Mucosa of stomach (tissue), 1 donor: ENCODE results near the gene TNFRSF11A.

Source experiments
- H3K27me3 ChIP-seq: one replicate; pipeline ENCODE4 v1.7.0; 2013; ENCODE audit warnings: mild to moderate bottlenecking, low read length; ENCODE audit not compliant: control insufficient read depth, insufficient read depth
- H3K36me3 ChIP-seq: one replicate; pipeline ENCODE4 v1.7.0; 2013; ENCODE audit warnings: low read length; ENCODE audit not compliant: control insufficient read depth, insufficient read depth
- H3K4me1 ChIP-seq: one replicate; pipeline ENCODE4 v1.7.0; 2013; ENCODE audit warnings: mild to moderate bottlenecking, low read length; ENCODE audit not compliant: control insufficient read depth, insufficient read depth
- H3K4me3 ChIP-seq: one replicate; pipeline ENCODE4 v1.7.0; 2013; ENCODE audit warnings: low read length
- H3K9ac ChIP-seq: one replicate; pipeline ENCODE4 v1.7.0; 2013; ENCODE audit warnings: mild to moderate bottlenecking, low read length, moderate library complexity
- H3K9me3 ChIP-seq: one replicate; pipeline ENCODE4 v1.7.0; 2013; ENCODE audit warnings: mild to moderate bottlenecking, low read length, moderate library complexity; ENCODE audit not compliant: control insufficient read depth
- donor health status: Pancreatic carcinoma.

Gene TNFRSF11A

DNA sequence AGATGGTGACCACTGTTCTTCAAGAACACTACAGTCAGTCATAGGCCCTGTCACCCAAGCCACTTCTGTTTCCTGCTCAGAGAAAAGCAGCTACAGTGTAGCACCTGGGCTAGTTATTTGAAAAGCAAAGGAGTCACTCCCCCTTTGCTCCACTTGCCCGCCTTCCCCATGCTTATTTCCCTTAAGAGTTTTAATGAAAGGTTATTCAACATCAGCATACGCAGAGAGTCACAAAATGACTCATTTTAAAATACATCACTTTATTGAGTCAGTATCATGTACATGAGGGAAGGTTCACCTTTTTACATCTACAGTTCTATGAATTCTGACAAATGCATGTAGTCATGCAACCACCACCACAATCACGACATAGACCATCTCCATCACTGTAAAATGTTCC is 71.3 kb downstream of the TNFRSF11A start:
- no peaks in the 10 kb centered on the region for H3K9me3 ChIP-seq
- no peak overlapping the region for H3K9ac ChIP-seq
- no peaks in the 10 kb centered on the region for H3K36me3 ChIP-seq
- H3K4me3 ChIP-seq, result no peak overlapping the region
- peaks cover 11% of the 10 kb centered on the region for H3K4me1 ChIP-seq
- H3K27me3 ChIP-seq, result no peaks in the 10 kb centered on the region

- H3K27me3 ChIP-seq, result no peaks in the 10 kb centered on the region
- no peaks in the 10 kb centered on the region for H3K9me3 ChIP-seq
- H3K36me3 ChIP-seq, result no peaks in the 10 kb centered on the region
- peaks cover 11% of the 10 kb centered on the region for H3K4me1 ChIP-seq
- H3K9ac ChIP-seq, result no peak overlapping the region
- no peak overlapping the region for H3K4me3 ChIP-seq
These were observed 71.9 kb downstream of the TNFRSF11A start for GRCh38 chr18:62396967-62397366.

DNA sequence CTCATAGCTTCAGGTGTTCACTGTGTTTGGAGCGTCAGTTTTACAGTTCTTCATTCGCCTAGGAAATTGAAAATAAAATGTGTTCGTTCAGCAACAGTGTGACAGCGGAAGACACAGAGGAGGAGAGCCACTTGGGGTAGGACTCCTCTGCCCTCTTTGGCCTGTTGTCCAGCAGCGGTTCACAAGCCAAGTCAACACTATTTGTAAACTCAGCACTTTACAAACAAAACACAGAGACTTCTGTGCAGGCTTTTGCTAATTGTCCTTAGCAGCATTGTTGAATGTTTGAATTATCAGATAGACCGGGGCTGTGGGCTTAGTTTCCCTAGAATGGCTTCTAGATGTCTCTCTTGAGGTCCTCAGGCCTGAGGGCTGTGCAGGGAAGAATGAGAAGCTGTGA is 73.2 kb downstream of the TNFRSF11A start:
- Histone ChIP-seq H3K9ac (no peak overlapping the region), H3K9me3 (no peaks in the 10 kb centered on the region), H3K36me3 (no peaks in the 10 kb centered on the region), H3K4me1 (peaks cover 20% of the 10 kb centered on the region), H3K27me3 (no peaks in the 10 kb centered on the region), H3K4me3 (no peak overlapping the region)

GRCh38 chr18:62399276-62399675 is 74.2 kb downstream of the TNFRSF11A start:
- no peak overlapping the region for H3K4me3 ChIP-seq
- H3K36me3 ChIP-seq, result no peaks in the 10 kb centered on the region
- no peaks in the 10 kb centered on the region for H3K9me3 ChIP-seq
- peaks cover 20% of the 10 kb centered on the region for H3K4me1 ChIP-seq
- no peaks in the 10 kb centered on the region for H3K27me3 ChIP-seq
- no peak overlapping the region for H3K9ac ChIP-seq

GRCh38 chr18:62399781-62400308 is 74.7 kb downstream of the TNFRSF11A start:
- Histone ChIP-seq H3K27me3 (no peaks in the 10 kb centered on the region), H3K4me1 (peaks cover 20% of the 10 kb centered on the region), H3K4me3 (no peak overlapping the region), H3K9me3 (no peaks in the 10 kb centered on the region), H3K36me3 (no peaks in the 10 kb centered on the region), H3K9ac (no peak overlapping the region)

- no peaks in the 10 kb centered on the region for H3K9me3 ChIP-seq
- H3K27me3 ChIP-seq, result no peaks in the 10 kb centered on the region
- peaks cover 20% of the 10 kb centered on the region for H3K4me1 ChIP-seq
- H3K36me3 ChIP-seq, result no peaks in the 10 kb centered on the region
- H3K9ac ChIP-seq, result no peak overlapping the region
- H3K4me3 ChIP-seq, result no peak overlapping the region
These were observed 75.8 kb downstream of the TNFRSF11A start for GRCh38 chr18:62400916-62401315.

DNA sequence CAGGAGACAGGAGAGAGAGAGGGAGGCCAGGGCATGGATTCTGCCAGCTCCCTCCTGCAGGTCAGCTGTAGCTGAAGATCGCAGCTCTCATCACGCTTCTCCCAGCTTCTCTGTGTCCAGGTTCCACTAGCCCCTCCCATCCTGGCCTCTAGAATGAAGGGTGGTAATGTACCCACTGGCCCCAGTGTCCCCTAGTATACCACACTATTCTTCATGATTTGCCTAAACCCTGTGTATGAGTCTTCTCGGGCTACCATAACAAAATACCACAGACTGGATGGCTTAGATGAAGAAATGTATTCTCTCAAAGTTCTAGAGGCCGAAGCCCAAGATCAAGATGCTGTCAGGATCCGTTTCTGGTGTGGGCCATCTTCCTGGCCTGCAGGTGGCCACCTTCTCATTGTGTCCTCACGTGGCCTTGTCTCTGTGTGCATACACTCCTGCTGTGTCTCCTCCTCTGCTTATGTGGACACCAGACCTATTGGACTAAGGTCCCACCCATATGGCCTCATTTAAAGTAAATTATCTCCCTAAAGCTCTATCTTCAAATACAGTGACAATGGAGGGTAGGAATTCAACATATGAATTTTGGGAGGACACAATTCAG is 77.3 kb downstream of the TNFRSF11A start:
- no peak overlapping the region for H3K9ac ChIP-seq
- H3K4me3 ChIP-seq, result no peak overlapping the region
- peaks cover 20% of the 10 kb centered on the region for H3K4me1 ChIP-seq
- H3K27me3 ChIP-seq, result no peaks in the 10 kb centered on the region
- no peaks in the 10 kb centered on the region for H3K9me3 ChIP-seq
- no peaks in the 10 kb centered on the region for H3K36me3 ChIP-seq

DNA sequence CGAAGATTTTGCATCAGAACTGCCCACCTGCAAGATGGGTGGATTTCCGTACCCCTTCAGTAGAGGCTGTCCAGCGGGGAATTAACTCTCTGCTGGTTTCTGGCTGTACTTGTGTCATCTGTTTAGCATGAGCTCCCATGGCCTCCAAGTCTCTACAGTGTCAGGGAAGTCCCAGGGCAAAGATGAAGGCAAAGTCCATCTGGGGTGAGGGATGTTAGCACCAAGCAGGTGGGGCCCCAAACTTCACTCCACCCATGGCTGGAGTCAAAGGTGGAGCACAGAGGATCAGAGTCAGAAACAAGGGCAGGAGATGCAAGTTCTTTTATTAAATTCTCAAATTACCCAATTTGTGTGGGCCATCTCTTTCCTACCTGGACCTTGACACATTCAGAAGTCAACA is 78.0 kb downstream of the TNFRSF11A start:
- no peaks in the 10 kb centered on the region for H3K36me3 ChIP-seq
- no peak overlapping the region for H3K9ac ChIP-seq
- H3K27me3 ChIP-seq, result no peaks in the 10 kb centered on the region
- no peak overlapping the region for H3K4me3 ChIP-seq
- peaks cover 20% of the 10 kb centered on the region for H3K4me1 ChIP-seq
- H3K9me3 ChIP-seq, result no peaks in the 10 kb centered on the region

DNA sequence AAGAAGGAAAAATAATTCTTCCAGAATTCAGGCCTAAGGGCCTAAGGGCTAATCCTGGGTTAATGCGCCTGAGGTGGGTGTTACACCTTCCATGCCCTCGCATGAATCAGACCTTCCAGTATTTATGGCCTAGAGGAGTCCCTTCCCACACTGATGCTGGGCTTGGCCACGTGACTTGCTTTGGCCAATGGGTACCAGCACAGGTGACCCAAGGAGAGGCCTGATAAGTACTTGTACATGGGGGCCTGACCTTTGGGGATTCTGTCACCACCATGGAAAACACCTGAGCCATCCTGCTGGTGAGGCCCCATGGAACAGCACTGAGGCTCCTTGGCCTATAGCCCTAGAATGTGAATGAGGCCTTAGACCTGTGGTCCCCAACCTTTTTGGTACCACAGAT is 79.8 kb downstream of the TNFRSF11A start:
- H3K36me3 ChIP-seq, result no peaks in the 10 kb centered on the region
- H3K9me3 ChIP-seq, result no peaks in the 10 kb centered on the region
- no peak overlapping the region for H3K4me3 ChIP-seq
- no peak overlapping the region for H3K9ac ChIP-seq
- no peaks in the 10 kb centered on the region for H3K27me3 ChIP-seq
- peaks cover 11% of the 10 kb centered on the region for H3K4me1 ChIP-seq

DNA sequence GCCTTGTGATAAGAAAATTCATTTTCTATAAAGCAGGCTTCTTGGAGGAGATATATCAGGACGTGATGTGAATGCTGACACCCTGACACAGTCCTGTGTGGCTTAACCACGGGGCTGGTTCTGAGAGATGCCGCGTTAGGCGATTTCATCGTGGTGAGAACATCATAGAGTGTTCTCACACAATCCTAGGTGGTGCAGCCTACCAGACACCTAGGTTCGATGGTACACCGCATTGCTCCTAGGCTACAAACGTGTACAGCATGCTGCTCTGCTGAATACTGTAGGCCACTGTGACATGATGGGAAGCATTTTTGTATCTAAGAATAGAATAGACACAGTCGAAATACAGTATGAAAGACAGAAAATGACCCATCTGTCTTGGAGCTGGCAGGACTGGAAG is 82.5 kb downstream of the TNFRSF11A start:
- Histone ChIP-seq H3K9ac (no peak overlapping the region), H3K9me3 (no peaks in the 10 kb centered on the region), H3K36me3 (no peaks in the 10 kb centered on the region)

DNA sequence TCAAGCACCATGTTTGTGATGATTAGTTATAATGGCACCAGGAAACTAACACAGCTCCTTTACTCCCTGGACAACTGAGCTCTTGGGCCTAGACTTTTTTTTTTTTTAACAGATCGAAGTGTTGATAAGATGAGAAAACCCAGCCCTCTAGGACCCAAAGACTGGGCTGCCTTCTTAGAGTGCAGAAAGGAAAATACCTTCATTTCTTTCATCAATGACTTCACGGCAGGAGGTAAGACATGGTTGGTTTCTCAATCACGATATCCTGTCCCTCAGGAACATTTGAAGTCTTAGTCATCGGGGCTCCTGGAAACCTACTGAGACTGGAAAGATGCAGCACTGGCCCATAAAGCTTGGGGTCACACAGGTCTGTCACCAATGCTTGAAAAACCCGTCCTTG is 84.7 kb downstream of the TNFRSF11A start:
- Histone ChIP-seq H3K9ac (no peak overlapping the region), H3K9me3 (no peaks in the 10 kb centered on the region), H3K36me3 (no peaks in the 10 kb centered on the region), H3K4me3 (no peak overlapping the region), H3K27me3 (no peaks in the 10 kb centered on the region), H3K4me1 (no peaks in the 10 kb centered on the region)

More for the DNA sequence above, 82.5 kb downstream of the TNFRSF11A start:
- H3K27me3 ChIP-seq, result no peaks in the 10 kb centered on the region
- no peak overlapping the region for H3K4me3 ChIP-seq
- peaks cover 6% of the 10 kb centered on the region for H3K4me1 ChIP-seq

GRCh38 chr18:62412231-62412979 is 87.3 kb downstream of the TNFRSF11A start:
- Histone ChIP-seq H3K4me3 (no peak overlapping the region), H3K4me1 (no peaks in the 10 kb centered on the region), H3K27me3 (no peaks in the 10 kb centered on the region), H3K36me3 (no peaks in the 10 kb centered on the region), H3K9me3 (no peaks in the 10 kb centered on the region), H3K9ac (no peak overlapping the region)
